ENCODE data around the gene NOP9. TPM values are rescaled to one million over a fixed set of nuclear protein-coding genes. Genes with fewer than 3 reads are reported as not detected.

Gene NOP9
- total RNA-seq, 1 donor from 2014 or later: 33.5 TPM

- H3K4me1 ChIP-seq: peaks cover 0 to 8% of the 10 kb centered on the region in 2 donors
- H3K36me3 ChIP-seq: peaks cover 4 to 26% of the 10 kb centered on the region in 2 donors
- no peaks in the 10 kb centered on the region for H3K27me3 ChIP-seq
- no peak for DNase-seq (ENCODE audit: low spot score in 2 of 2)
- peak overlapping the region; percentile 74 to 91 for H3K4me3 ChIP-seq
- no peak for TF ChIP-seq CTCF (IDR thresholded peaks at IDR 0.05)
- no peaks in the 10 kb centered on the region for H3K9me3 ChIP-seq
- peak overlapping the region; percentile 92 to 96 for H3K27ac ChIP-seq
- intact Hi-C loops (cut with DNase I): loop anchor here (1.0 to 5.0 kb wide), 3 partner anchors 28 to 38 kb away; partner anchors contain the start of genes DHRS1, GMPR2, NEDD8 and NOP9
These were observed 29.0 kb upstream of the NOP9 start for GRCh38 chr14:24270537-24271133.

- H3K4me1 ChIP-seq: peaks cover 0 to 8% of the 10 kb centered on the region in 2 donors
- H3K36me3 ChIP-seq: peaks cover 4 to 26% of the 10 kb centered on the region in 2 donors
- DNase-seq (ENCODE audit: low spot score in 2 of 2): peak; percentile 50 to 89
- peak within 1 kb of the TSS; percentile 74 to 91 for H3K4me3 ChIP-seq
- peak within 1 kb of the TSS; percentile 92 to 96 for H3K27ac ChIP-seq
- no peaks in the 10 kb centered on the region for H3K27me3 ChIP-seq
- TF ChIP-seq CTCF (IDR thresholded peaks at IDR 0.05): peak; percentile 66 to 80 (median 72)
- no peaks in the 10 kb centered on the region for H3K9me3 ChIP-seq
- intact Hi-C loops (cut with DNase I): loop anchor here (1.0 to 5.0 kb wide), 3 partner anchors 28 to 39 kb away; partner anchors contain the start of genes DHRS1, GMPR2, NEDD8 and NOP9
These were observed 28.4 kb upstream of the NOP9 start, which contains the start of gene RABGGTA for GRCh38 chr14:24271134-24271833. TSS of gene RABGGTA (minus strand) at chr14:24271597. CDS start at chr14:24271115, 482 bp downstream.

DNA sequence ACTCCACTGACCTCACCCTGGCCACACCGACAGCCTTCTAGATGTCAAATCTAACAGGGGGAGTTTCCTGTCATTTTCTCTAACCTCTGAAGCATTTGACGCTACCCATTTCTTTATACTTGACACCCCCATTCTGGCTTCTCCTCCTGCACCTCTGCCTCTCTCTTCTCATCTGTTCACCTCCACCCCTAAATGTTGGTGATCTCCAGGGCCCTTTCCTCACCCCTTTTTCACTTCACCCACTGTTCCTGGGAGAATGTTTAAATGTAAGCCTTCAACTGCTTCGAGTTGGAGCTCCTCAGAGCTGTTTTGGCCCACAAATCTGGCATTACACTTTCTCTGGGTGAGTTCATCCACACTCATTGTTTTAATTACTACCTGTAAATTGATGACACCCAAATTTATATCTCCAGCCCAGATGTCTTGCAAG lies 27.8 kb upstream of the NOP9 start:
- Histone ChIP-seq H3K9me3 (no peaks in the 10 kb centered on the region), H3K4me3 (peak overlapping the region; percentile 74 to 91), H3K4me1 (peaks cover 0 to 8% of the 10 kb centered on the region in 2 donors), H3K27me3 (no peaks in the 10 kb centered on the region), H3K36me3 (peaks cover 4 to 26% of the 10 kb centered on the region in 2 donors), H3K27ac (peak overlapping the region; percentile 92 to 96)
- intact Hi-C loops (cut with DNase I): loop anchor here (1.0 to 5.0 kb wide), 3 partner anchors 27 to 40 kb away; partner anchors contain the start of genes DHRS1, GMPR2, NEDD8 and NOP9
- no peak for DNase-seq (ENCODE audit: low spot score in 2 of 2)
- no peak for TF ChIP-seq CTCF (IDR thresholded peaks at IDR 0.05)

DNA sequence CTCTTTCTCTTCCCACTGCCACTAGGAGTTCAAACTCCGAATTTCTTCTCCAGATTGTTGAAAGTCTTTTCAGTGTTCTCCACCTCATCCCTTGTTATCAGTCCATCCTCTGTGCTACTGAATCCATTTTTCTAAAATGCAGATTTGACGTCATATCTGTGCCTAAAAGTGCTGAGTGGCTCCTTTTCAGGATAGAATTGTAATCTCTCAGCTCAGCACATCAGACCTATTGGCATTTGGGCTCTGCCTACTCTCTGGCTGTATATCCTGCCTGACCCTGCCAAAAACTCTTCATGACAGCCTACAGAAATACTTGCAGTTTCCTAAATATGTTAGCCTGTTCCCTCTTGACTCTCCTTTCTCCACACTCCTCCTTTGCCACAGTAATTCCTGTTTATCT lies 27.2 kb upstream of the NOP9 start:
- no peak for TF ChIP-seq CTCF (IDR thresholded peaks at IDR 0.05)
- H3K27ac ChIP-seq: no peak overlapping the region
- H3K36me3 ChIP-seq: peaks cover 3 to 20% of the 10 kb centered on the region in 2 donors
- intact Hi-C loops (cut with DNase I): loop anchor here (5.0 kb wide), 1 partner anchor 40 kb away; the partner anchor contains the start of genes GMPR2 and NEDD8
- no peaks in the 10 kb centered on the region for H3K9me3 ChIP-seq
- H3K4me1 ChIP-seq: peaks cover 0 to 8% of the 10 kb centered on the region in 2 donors
- no peak overlapping the region for H3K4me3 ChIP-seq
- no peak for DNase-seq (ENCODE audit: low spot score in 2 of 2)
- H3K27me3 ChIP-seq: no peaks in the 10 kb centered on the region

DNA sequence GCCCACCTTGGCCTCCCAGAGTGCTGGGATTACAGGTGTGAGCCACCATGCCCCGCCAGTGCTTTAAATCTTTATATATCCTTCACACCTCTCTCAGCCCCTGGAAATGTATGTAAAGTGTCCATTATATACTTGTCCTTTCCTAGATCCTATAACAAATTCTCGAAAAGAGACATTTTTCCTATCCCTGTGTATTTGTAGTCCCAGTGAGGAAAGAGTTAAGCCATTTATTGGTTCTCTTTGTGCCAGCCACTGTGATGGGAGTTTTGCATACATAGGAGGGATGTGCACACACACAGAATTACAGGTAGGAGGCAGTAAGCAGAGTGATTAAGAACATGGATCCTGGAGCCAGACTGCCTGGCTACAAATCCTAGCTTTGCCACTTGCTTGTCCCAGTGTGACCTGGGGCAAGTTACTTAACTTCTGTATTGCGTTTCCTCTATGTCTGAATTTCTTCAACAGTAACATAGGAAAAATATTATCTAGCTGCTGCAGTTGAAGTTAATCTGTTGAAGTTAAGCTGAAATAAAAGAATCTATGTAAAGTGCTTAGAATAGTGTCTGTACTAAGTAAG lies 26.1 kb upstream of the NOP9 start:
- H3K27me3 ChIP-seq: no peaks in the 10 kb centered on the region
- DNase-seq (ENCODE audit: low spot score in 2 of 2): no peak
- intact Hi-C loops (cut with DNase I): loop anchor here (5.0 kb wide), 1 partner anchor 41 kb away; the partner anchor contains the start of genes GMPR2 and NEDD8
- TF ChIP-seq CTCF (IDR thresholded peaks at IDR 0.05): no peak
- H3K4me3 ChIP-seq: no peak overlapping the region
- peaks cover 0 to 8% of the 10 kb centered on the region in 2 donors for H3K4me1 ChIP-seq
- H3K9me3 ChIP-seq: no peaks in the 10 kb centered on the region
- H3K36me3 ChIP-seq: peaks cover 0 to 12% of the 10 kb centered on the region in 2 donors
- no peak overlapping the region for H3K27ac ChIP-seq
